ENCODE results near the gene PTGDR2.

DNA sequence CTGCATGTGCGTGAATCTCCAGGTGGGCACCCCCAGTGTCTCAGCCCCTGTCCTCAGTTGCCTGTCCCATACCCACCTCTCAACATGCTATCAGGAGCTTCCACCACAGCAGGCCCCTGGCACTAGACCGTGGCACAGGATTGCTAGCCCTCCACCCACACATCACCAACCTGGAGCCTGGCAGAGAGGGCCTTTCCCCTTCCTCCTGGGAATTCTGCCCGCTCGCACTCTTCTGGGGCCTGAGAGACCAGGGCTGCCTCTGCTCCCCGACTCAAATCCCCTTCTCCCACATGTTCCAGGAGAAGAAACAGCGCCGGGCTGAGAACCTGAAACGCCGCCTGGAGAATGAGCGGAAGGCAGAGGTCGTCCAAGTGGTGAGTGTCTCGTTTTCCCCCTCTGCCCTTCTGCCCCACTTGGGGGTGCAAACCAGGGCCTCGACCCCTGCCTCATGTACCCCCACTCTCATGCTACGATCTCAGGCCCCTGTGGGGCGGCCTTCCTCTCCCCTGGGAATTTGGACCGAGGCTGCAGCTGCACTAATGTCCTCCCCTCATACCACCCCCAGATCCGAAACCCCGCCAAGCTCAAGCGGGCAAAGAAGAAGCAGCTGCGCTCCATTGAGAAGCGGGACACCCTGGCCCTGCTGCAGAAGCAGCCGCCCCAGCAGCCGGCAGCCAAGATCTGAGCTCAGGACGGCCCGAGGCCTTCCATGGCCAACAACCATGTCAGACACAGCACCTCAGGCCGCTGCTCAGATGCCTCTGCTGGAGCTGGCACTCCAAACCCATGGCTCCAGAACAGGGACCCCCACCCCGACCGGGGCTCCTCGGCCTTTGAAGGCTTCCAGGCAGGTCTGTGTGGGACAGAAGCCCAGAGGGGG, 5.9 kb downstream of the PTGDR2 start:
- TF ChIP-seq EZH2 (IDR thresholded peaks at IDR 0.05; ENCODE audit: insufficient read depth, poor library complexity, severe bottlenecking) (no peak), EZH2phosphoT487 (IDR thresholded peaks at IDR 0.05; ENCODE audit: insufficient read depth, low read depth) (no peak)

Measured in GM23248 (cell line).